RWPE1 (cell line): ENCODE measurements around the gene TAF11L2.
"Not testable (repeated sequence)": the region's sequence is repeated elsewhere in the genome, so short reads cannot be mapped to it uniquely, and the experiment has no call there.

Experiments used
- CTCF ChIA-PET: fragments of 350-600 bp; sonication (Branson Sonifier 250); formaldehyde crosslinking; extraction: SDS; loops from one replicate; lab custom pipeline; 2021; lab: Yijun Ruan, JAX
- POLR2A ChIA-PET: fragments of 400-600 bp; formaldehyde crosslinking; extraction: SDS; loops from one replicate; lab custom pipeline; 2020; ENCODE audit warnings: antibody characterized with exemption; ENCODE audit not compliant: low non-redundant PET; lab: Yijun Ruan, JAX
- DNase-seq: peaks from one replicate; pipeline ENCODE4 v3.0.0; 2012; ENCODE audit warnings: low spot score
- H3K27ac ChIP-seq: fragments of 450-650 bp; 2 replicates; pipeline ENCODE4 v1.5.1; 2017
- TF ChIP-seq, protein P1 (sequence below): fragments of 450-650 bp; conservative IDR thresholded peaks from 2 replicates; pipeline ENCODE4 v1.5.1; 2017; ENCODE audit warnings: low read depth, mild to moderate bottlenecking

The TAF11L2 gene

DNA sequence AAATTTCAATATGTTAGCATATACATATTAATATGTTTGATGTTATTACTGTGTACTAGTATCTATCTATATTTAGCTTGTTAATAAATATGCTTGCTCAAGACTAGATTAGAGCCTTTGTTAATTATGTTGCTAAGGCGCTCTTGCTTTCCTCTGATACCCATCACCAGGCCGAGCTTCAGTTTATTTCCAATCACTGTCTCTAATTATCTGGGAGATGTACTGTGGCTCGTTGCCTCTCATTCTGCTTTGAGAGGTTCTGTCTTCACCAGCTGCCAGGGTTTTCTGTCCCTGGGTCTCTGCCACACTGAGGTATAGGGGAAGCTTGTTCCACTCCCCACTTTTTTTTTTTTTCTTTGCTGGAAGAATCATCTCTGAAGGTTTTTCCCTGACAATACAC, 21.0 kb upstream of the TAF11L2 start:
- TF ChIP-seq, protein P1, sequence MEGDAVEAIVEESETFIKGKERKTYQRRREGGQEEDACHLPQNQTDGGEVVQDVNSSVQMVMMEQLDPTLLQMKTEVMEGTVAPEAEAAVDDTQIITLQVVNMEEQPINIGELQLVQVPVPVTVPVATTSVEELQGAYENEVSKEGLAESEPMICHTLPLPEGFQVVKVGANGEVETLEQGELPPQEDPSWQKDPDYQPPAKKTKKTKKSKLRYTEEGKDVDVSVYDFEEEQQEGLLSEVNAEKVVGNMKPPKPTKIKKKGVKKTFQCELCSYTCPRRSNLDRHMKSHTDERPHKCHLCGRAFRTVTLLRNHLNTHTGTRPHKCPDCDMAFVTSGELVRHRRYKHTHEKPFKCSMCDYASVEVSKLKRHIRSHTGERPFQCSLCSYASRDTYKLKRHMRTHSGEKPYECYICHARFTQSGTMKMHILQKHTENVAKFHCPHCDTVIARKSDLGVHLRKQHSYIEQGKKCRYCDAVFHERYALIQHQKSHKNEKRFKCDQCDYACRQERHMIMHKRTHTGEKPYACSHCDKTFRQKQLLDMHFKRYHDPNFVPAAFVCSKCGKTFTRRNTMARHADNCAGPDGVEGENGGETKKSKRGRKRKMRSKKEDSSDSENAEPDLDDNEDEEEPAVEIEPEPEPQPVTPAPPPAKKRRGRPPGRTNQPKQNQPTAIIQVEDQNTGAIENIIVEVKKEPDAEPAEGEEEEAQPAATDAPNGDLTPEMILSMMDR, result no peak
- POLR2A ChIA-PET, result no interaction called here
- H3K27ac ChIP-seq, result no peak overlapping the region
- CTCF ChIA-PET, result no interaction called here
- no peak for DNase-seq

DNA sequence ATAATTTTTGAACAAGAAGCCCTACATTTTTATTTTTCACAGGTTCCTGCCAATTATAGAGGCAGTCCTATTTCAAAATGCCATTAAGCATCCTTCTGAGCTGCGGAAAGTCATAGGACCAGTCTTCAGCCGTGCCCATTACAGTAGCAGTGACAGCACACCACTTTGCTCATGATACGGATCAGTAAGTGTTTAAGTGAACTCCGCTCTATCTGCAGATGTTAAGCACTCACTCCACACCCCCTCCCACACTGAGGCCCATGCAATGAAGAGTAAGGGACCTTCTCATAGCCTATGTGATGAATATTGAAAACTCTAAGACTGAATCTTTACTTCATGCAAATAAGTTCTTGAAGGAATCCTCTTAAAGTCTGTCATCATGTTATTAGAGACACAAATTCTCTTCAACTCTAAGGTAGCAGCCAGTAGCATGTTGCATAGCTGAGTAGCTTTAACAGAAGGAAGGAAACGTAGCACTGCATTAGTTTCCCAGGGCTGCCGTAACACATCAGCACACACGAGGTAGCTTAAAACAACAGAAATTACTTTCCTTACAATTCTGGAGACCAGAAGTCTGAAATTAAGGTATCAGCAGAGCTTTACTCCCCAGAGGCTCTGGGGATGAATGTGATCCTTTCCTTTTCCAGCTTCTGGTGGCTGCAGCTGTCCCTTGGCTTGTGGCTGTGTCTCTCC, 20.3 kb upstream of the TAF11L2 start:
- DNase-seq, result no peak
- CTCF ChIA-PET, result no interaction called here
- TF ChIP-seq, protein P1, result no peak
- H3K27ac ChIP-seq, result no peak overlapping the region
- POLR2A ChIA-PET, result no interaction called here

DNA sequence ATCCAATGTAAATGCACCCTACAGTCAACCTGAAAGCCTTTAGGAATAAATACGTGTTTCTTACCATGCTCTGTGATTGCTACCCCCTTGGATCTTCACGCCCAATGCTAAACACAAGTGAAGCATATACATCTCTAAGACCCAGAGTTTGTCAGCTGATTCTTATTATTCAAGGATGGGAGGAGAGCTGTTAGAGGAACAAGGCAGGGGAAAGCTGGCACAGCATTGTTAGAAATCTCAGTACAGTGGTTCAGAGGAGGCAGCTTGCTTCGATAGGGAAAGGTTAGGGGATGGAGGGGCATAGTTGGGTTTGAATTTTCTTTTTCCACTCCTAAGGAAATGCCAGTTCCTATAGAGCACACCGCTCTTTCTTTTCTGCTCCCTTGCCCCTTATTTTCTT, 16.7 kb upstream of the TAF11L2 start:
- TF ChIP-seq, protein P1, result no peak
- ChIA-PET CTCF (no interaction called here), POLR2A (no interaction called here)
- no peak overlapping the region for H3K27ac ChIP-seq
- no peak for DNase-seq

- ChIA-PET POLR2A (no interaction called here), CTCF (no interaction called here)
- DNase-seq, result no peak
- H3K27ac ChIP-seq, result no peak overlapping the region
- TF ChIP-seq, protein P1, result no peak
Observed at GRCh38 chr5:17482790-17483189, 15.2 kb upstream of the TAF11L2 start.

GRCh38 chr5:17486464-17487173, 11.4 kb upstream of the TAF11L2 start:
- CTCF ChIA-PET, result interaction anchor here (0.6 kb wide), 1 partner anchor 202 kb away, joined by 3 read pairs; no protein-coding TSS in a partner anchor
- POLR2A ChIA-PET, DNase-seq, H3K27ac ChIP-seq: not testable (repeated sequence)

- ChIA-PET CTCF (no interaction called here), POLR2A (no interaction called here)
- no peak for DNase-seq
- H3K27ac ChIP-seq, result no peak overlapping the region
- TF ChIP-seq, protein P1, result no peak
Observed at GRCh38 chr5:17487174-17487512, 10.9 kb upstream of the TAF11L2 start.

DNA sequence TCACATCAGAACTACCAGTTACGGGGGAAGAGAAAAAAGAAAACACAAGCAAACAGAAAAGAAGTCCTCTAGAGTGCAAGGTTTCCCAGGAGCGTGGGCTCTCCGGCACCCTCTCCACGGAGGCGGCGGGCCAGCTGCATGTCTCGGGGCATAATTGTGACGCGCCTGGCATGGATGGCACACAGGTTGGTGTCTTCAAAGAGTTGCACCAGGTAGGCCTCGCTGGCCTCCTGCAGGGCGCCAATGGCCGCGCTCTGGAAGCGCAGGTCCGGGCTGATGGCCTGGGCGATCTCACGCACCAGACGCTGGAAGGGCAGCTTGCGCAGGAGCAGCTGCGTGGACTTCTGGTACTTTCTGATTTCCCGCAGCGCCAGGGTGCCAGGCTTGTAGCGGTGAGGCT, 6.8 kb upstream of the TAF11L2 start:
- H3K27ac ChIP-seq, DNase-seq, POLR2A ChIA-PET: not testable (repeated sequence)
- CTCF ChIA-PET, result interaction anchor here (0.6 kb wide), 1 partner anchor 111 kb away, joined by 3 read pairs; no protein-coding TSS in a partner anchor
